ENCODE measurements around the gene SLC6A4. TPM values are rescaled to one million over a fixed set of nuclear protein-coding genes. Genes with fewer than 3 reads are reported as not detected.

Gene SLC6A4
- total and polyA plus RNA-seq, 10 of the 15 experiments (the other 5 are each of a cell fraction or from before 2014, with no cell fraction given) = 5.3 to 20.6 (median 10.1) TPM

DNA sequence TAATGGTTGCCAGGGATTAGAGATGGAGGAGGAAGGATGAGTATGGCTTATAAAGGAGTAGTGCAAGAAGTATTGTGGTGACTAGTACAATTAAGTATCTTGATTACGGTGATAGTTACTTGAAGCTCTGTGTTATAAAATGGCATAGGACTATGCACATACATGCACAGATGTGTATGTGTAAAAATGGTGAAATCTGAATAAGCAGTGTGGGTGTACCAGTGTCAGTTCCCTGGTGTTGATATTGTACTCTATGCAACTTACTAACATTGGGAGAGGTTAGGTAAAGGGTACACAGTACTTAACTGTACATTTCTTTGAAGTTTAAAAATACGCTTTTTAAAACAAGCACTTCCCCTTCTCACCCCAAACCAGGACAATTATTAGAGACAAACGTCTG is 70.3 kb downstream of the SLC6A4 start:
- Histone ChIP-seq H3K4me2 (ENCODE audit: control insufficient read depth, insufficient read depth) (no peak overlapping the region), H3K9ac (ENCODE audit: control insufficient read depth, insufficient read depth, low read length) (no peak overlapping the region), H3K27ac (ENCODE audit: control insufficient read depth, insufficient read depth) (no peak overlapping the region), H3K4me1 (ENCODE audit: control insufficient read depth, insufficient read depth, low read length) (peaks cover 3% of the 10 kb centered on the region; the same call in 1 of the 2 replicates), H3K9me3 (replicated peaks; ENCODE audit: control insufficient read depth, insufficient read depth, low read length) (peaks cover 6% of the 10 kb centered on the region; the same call in 2 of the 3 replicates), H3K79me2 (ENCODE audit: control insufficient read depth, insufficient read depth, low read length) (peaks cover 9% of the 10 kb centered on the region), H3K4me3 (no peak overlapping the region), H2AFZ (ENCODE audit: control insufficient read depth, low read depth, low read length) (no peak overlapping the region), H3K36me3 (ENCODE audit: control insufficient read depth in 2 of 2, insufficient read depth in 2 of 2, low read length in 1 of 2) (peaks cover 0 to 11% of the 10 kb centered on the region in 2 experiments; a peak in 2 of 4 replicates), H3K27me3 (replicated peaks in 1 of 2; ENCODE audit: control insufficient read depth in 2 of 2, insufficient read depth in 2 of 2, low read length in 1 of 2) (no peaks in the 10 kb centered on the region), H4K20me1 (ENCODE audit: control insufficient read depth, insufficient read depth) (no peaks in the 10 kb centered on the region)
- RAD21 ChIA-PET (ENCODE audit: unreplicated experiment) = interaction anchor here (2.1 to 2.2 kb wide), 2 partner anchors 40 to 170 kb away, joined by 6 to 7 read pairs; no protein-coding TSS in a partner anchor
- FAIRE-seq (no peak), ATAC-seq (peak; percentile 32; the same call in 2 of the 3 replicates), DNase-seq (ENCODE audit: low read depth, low spot score) (no peak)
- in situ Hi-C loops (cut with MboI) (no loop called here), intact Hi-C loops (cut with micrococcal nuclease; ENCODE audit: unreplicated experiment) (no loop called here)
- no peak for TF ChIP-seq RBBP5 (conservative IDR thresholded peaks at IDR 0.05)
- no peak for TF ChIP-seq IKZF1 (conservative IDR thresholded peaks at IDR 0.05)
- TF ChIP-seq LARP7 (IDR thresholded peaks at IDR 0.05) = no peak
- TF ChIP-seq, protein P1, sequence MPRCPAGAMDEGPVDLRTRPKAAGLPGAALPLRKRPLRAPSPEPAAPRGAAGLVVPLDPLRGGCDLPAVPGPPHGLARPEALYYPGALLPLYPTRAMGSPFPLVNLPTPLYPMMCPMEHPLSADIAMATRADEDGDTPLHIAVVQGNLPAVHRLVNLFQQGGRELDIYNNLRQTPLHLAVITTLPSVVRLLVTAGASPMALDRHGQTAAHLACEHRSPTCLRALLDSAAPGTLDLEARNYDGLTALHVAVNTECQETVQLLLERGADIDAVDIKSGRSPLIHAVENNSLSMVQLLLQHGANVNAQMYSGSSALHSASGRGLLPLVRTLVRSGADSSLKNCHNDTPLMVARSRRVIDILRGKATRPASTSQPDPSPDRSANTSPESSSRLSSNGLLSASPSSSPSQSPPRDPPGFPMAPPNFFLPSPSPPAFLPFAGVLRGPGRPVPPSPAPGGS (IDR thresholded peaks at IDR 0.05; ENCODE audit: borderline replicate concordance, insufficient read depth, low read depth, low read length, poor library complexity, severe bottlenecking) = no peak
- no peak for TF ChIP-seq GATAD2B (conservative IDR thresholded peaks at IDR 0.05; ENCODE audit: low read depth)
- no peak for TF ChIP-seq EGR1 (IDR thresholded peaks at IDR 0.05; ENCODE audit: borderline replicate concordance in 1 of 2, low read depth in 2 of 2, low read length in 2 of 2)
- no peak for TF ChIP-seq STAT3 (IDR thresholded peaks at IDR 0.05; ENCODE audit: low read depth, low read length)
- TF ChIP-seq YBX1 (IDR thresholded peaks at IDR 0.05) = no peak
- TF ChIP-seq POLR2A (IDR thresholded peaks at IDR 0.05; ENCODE audit: low read depth, low read length) = no peak
- no peak for TF ChIP-seq MTA2 (IDR thresholded peaks at IDR 0.05; ENCODE audit: low read depth)
- TF ChIP-seq NBN (IDR thresholded peaks at IDR 0.05) = no peak
- TF ChIP-seq SPI1 (IDR thresholded peaks at IDR 0.05; ENCODE audit: borderline replicate concordance, insufficient read depth, low read depth, low read length) = no peak
- TF ChIP-seq TCF12 (IDR thresholded peaks at IDR 0.05; ENCODE audit: low read depth, low read length) = no peak
- TF ChIP-seq SREBF2 (IDR thresholded peaks at IDR 0.05; ENCODE audit: low read length) = no peak
- no peak for TF ChIP-seq ZZZ3 (IDR thresholded peaks at IDR 0.05; ENCODE audit: control insufficient read depth, insufficient read length, low read depth)
- no peak for TF ChIP-seq WRNIP1 (IDR thresholded peaks at IDR 0.05; ENCODE audit: borderline replicate concordance, low read depth, low read length)
- TF ChIP-seq HDAC6 (IDR thresholded peaks at IDR 0.05; ENCODE audit: unreplicated experiment) = no peak
- TF ChIP-seq RFX5 (IDR thresholded peaks at IDR 0.05; ENCODE audit: low read depth, low read length) = no peak
- POLR2A ChIA-PET = no interaction called here
- WGBS (ENCODE audit: insufficient coverage, insufficient replicate concordance, low lambda C conversion rate, missing lambda C conversion rate) = 42% methylated on average over 3 of the region's 3 CpGs
- SMC1A ChIA-PET (ENCODE audit: uncharacterized antibody, unreplicated experiment) = interaction anchor here (1.8 to 3.2 kb wide), 3 partner anchors 17 to 60 kb away, joined by 5 to 13 read pairs (median 10); no protein-coding TSS in a partner anchor
- CTCF ChIA-PET = interaction anchor here (0.7 to 5.9 kb wide), 7 partner anchors 9 to 171 kb away, joined by 3 to 31 read pairs (median 7); no protein-coding TSS in a partner anchor
- no TSS peak for BruUV-seq (replicated peaks)
